Neural cell (in vitro differentiated cells): ENCODE data around the gene STAM2.

ENCODE experiments used
- EP300 ChIP-seq: fragments of 450-650 bp; conservative IDR thresholded peaks from 2 replicates; pipeline ENCODE4 v1.6.1; 2014; ENCODE audit warnings: antibody characterized with exemption, mild to moderate bottlenecking, moderate library complexity; ENCODE audit not compliant: poor library complexity, severe bottlenecking
- EZH2 ChIP-seq: fragments of 200-600, 300-800 bp; shearing (Covaris generic), sonication (generic); IDR thresholded peaks from 2 replicates; pipeline ENCODE4 v1.6.1; 2014; ENCODE audit warnings: antibody characterized with exemption, low read length, borderline replicate concordance, mild to moderate bottlenecking; ENCODE audit not compliant: insufficient read depth, poor library complexity, severe bottlenecking
- POLR2AphosphoS5 ChIP-seq: IDR thresholded peaks from 2 replicates; pipeline ENCODE4 v1.6.1; 2012
- TF ChIP-seq, protein P1 (sequence below): fragments of 450-650 bp; IDR thresholded peaks from 2 replicates; pipeline ENCODE4 v1.5.1; 2014; ENCODE audit warnings: antibody characterized with exemption, mild to moderate bottlenecking, moderate library complexity; ENCODE audit not compliant: poor library complexity, severe bottlenecking

DNA sequence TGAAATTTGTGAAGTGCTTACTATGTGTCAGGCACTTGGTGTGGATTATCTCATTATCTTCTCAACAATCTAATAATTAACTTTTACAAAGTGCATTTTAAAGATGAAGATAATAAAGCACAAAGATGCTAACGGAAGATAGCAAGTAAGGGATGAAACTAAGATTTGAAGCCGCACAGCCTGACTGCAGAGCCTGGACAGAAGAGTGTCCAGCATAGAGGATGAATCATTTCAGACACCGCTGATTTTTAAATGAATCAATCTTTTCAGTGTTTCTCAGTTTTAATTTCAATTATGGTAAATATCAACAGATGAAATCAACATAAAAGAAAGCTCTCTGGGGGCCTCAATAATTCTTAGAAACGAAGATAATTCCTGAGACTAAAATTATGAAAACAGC is 24.5 kb upstream of the STAM2 start:
- TF ChIP-seq EZH2 (no peak), EP300 (no peak), POLR2AphosphoS5 (no peak)
- TF ChIP-seq, protein P1, sequence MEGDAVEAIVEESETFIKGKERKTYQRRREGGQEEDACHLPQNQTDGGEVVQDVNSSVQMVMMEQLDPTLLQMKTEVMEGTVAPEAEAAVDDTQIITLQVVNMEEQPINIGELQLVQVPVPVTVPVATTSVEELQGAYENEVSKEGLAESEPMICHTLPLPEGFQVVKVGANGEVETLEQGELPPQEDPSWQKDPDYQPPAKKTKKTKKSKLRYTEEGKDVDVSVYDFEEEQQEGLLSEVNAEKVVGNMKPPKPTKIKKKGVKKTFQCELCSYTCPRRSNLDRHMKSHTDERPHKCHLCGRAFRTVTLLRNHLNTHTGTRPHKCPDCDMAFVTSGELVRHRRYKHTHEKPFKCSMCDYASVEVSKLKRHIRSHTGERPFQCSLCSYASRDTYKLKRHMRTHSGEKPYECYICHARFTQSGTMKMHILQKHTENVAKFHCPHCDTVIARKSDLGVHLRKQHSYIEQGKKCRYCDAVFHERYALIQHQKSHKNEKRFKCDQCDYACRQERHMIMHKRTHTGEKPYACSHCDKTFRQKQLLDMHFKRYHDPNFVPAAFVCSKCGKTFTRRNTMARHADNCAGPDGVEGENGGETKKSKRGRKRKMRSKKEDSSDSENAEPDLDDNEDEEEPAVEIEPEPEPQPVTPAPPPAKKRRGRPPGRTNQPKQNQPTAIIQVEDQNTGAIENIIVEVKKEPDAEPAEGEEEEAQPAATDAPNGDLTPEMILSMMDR: no peak
